HEK293 (cell line): Measurements from ENCODE around the gene THBS3.

Experiments
- AEBP2 ChIP-seq: fragments of 450-650 bp; formaldehyde crosslinking; IDR thresholded peaks from 2 replicates; pipeline ENCODE4 v1.5.1; 2016; ENCODE audit warnings: missing biosample characterization, missing genetic modification characterization, borderline replicate concordance
- BCL6B ChIP-seq: fragments of 450-650 bp; formaldehyde crosslinking; IDR thresholded peaks from 2 replicates; pipeline ENCODE4 v1.5.1; 2017; ENCODE audit warnings: missing biosample characterization, missing genetic modification characterization
- GLIS1 ChIP-seq: fragments of 450-650 bp; formaldehyde crosslinking; IDR thresholded peaks from 2 replicates; pipeline ENCODE4 v1.5.1; 2016; ENCODE audit warnings: missing biosample characterization, missing genetic modification characterization
- KLF17 ChIP-seq: fragments of 450-650 bp; formaldehyde crosslinking; IDR thresholded peaks from 2 replicates; pipeline ENCODE4 v1.5.1; 2016; ENCODE audit warnings: missing biosample characterization, missing genetic modification characterization
- PRDM1 ChIP-seq: fragments of 450-650 bp; formaldehyde crosslinking; IDR thresholded peaks from 2 replicates; pipeline ENCODE4; 2016; ENCODE audit warnings: missing biosample characterization, missing genetic modification characterization
- PRDM4 ChIP-seq: fragments of 450-650 bp; formaldehyde crosslinking; IDR thresholded peaks from 2 replicates; pipeline ENCODE4 v1.5.1; 2017; ENCODE audit warnings: missing biosample characterization, missing genetic modification characterization
- ZBTB1 ChIP-seq: fragments of 450-650 bp; formaldehyde crosslinking; IDR thresholded peaks from 2 replicates; pipeline ENCODE4 v1.5.1; 2016; ENCODE audit warnings: missing biosample characterization, missing genetic modification characterization
- ZBTB21 ChIP-seq: fragments of 450-650 bp; formaldehyde crosslinking; IDR thresholded peaks from 2 replicates; pipeline ENCODE4 v1.5.1; 2017; ENCODE audit warnings: missing biosample characterization, missing genetic modification characterization
- ZBTB6 ChIP-seq: fragments of 450-650 bp; formaldehyde crosslinking; IDR thresholded peaks from 2 replicates; pipeline ENCODE4 v1.5.1; 2017; ENCODE audit warnings: missing biosample characterization, missing genetic modification characterization
- ZNF214 ChIP-seq: fragments of 450-650 bp; formaldehyde crosslinking; IDR thresholded peaks from 2 replicates; pipeline ENCODE4 v1.5.1; 2017; ENCODE audit warnings: missing biosample characterization, mild to moderate bottlenecking, missing genetic modification characterization, borderline replicate concordance
- ZNF223 ChIP-seq: fragments of 450-650 bp; formaldehyde crosslinking; IDR thresholded peaks from 2 replicates; pipeline ENCODE4 v1.5.1; 2016; ENCODE audit warnings: missing biosample characterization, missing genetic modification characterization
- ZNF239 ChIP-seq: fragments of 450-650 bp; formaldehyde crosslinking; IDR thresholded peaks from 2 replicates; pipeline ENCODE4 v1.5.1; 2016; ENCODE audit warnings: missing biosample characterization, missing genetic modification characterization
- ZNF24 ChIP-seq: fragments of 450-650 bp; formaldehyde crosslinking; IDR thresholded peaks from 2 replicates; pipeline ENCODE4 v1.5.1; 2016; ENCODE audit warnings: missing biosample characterization, missing genetic modification characterization
- ZNF350 ChIP-seq: fragments of 450-650 bp; formaldehyde crosslinking; IDR thresholded peaks from 2 replicates; pipeline ENCODE4 v1.5.0; 2017; ENCODE audit warnings: missing biosample characterization, mild to moderate bottlenecking, missing genetic modification characterization
- ZNF362 ChIP-seq: fragments of 450-650 bp; formaldehyde crosslinking; IDR thresholded peaks from 2 replicates; pipeline ENCODE4 v1.5.1; 2016; ENCODE audit warnings: missing biosample characterization, missing genetic modification characterization
- ZNF366 ChIP-seq: fragments of 450-650 bp; formaldehyde crosslinking; conservative IDR thresholded peaks from 2 replicates; pipeline ENCODE4 v1.5.1; 2016; ENCODE audit warnings: missing biosample characterization, missing genetic modification characterization
- ZNF394 ChIP-seq: fragments of 450-650 bp; formaldehyde crosslinking; IDR thresholded peaks from 2 replicates; pipeline ENCODE4 v1.5.1; 2016; ENCODE audit warnings: missing biosample characterization, missing genetic modification characterization, mild to moderate bottlenecking, moderate library complexity, borderline replicate concordance
- ZNF398 ChIP-seq: fragments of 450-650 bp; formaldehyde crosslinking; IDR thresholded peaks from 2 replicates; pipeline ENCODE4 v1.5.1; 2017; ENCODE audit warnings: missing biosample characterization, missing genetic modification characterization
- ZNF404 ChIP-seq: fragments of 450-650 bp; formaldehyde crosslinking; IDR thresholded peaks from 2 replicates; pipeline ENCODE4 v1.5.1; 2017; ENCODE audit warnings: missing biosample characterization, missing genetic modification characterization
- ZNF423 ChIP-seq: fragments of 450-650 bp; formaldehyde crosslinking; IDR thresholded peaks from 2 replicates; pipeline ENCODE4 v1.5.1; 2016; ENCODE audit warnings: missing biosample characterization, missing genetic modification characterization
- ZNF426 ChIP-seq: fragments of 450-650 bp; formaldehyde crosslinking; IDR thresholded peaks from 2 replicates; pipeline ENCODE4 v1.5.1; 2017; ENCODE audit warnings: missing biosample characterization, missing genetic modification characterization, mild to moderate bottlenecking, inconsistent platforms, moderate library complexity
- ZNF514 ChIP-seq: fragments of 450-650 bp; formaldehyde crosslinking; IDR thresholded peaks from 2 replicates; pipeline ENCODE4 v1.5.1; 2016; ENCODE audit warnings: missing biosample characterization, missing genetic modification characterization
- ZNF561 ChIP-seq: fragments of 450-650 bp; IDR thresholded peaks from 2 replicates; pipeline ENCODE4 v1.5.1; 2018; ENCODE audit warnings: missing biosample characterization, missing genetic modification characterization, borderline replicate concordance
- ZNF624 ChIP-seq: fragments of 450-650 bp; formaldehyde crosslinking; IDR thresholded peaks from 2 replicates; pipeline ENCODE4 v1.5.1; 2017; ENCODE audit warnings: missing biosample characterization, missing genetic modification characterization
- ZNF660 ChIP-seq: fragments of 450-650 bp; IDR thresholded peaks from 2 replicates; pipeline ENCODE4 v1.5.1; 2018; ENCODE audit warnings: missing biosample characterization, mild to moderate bottlenecking, missing genetic modification characterization

Gene THBS3

GRCh38 chr1:155250633-155251449 is 43.1 kb upstream of the THBS3 start (continued):
- TF ChIP-seq AEBP2 (tag by site-specific recombination): no peak
- TF ChIP-seq ZNF394 (tag by site-specific recombination): no peak
- no peak for TF ChIP-seq ZNF423 (tag by site-specific recombination)
- TF ChIP-seq ZBTB6: no peak
- TF ChIP-seq ZNF561 (tag by site-specific recombination): peak; percentile 29; the same call in 1 of the 2 replicates
- TF ChIP-seq BCL6B: no peak
- no peak for TF ChIP-seq ZNF404 (tag by site-specific recombination)
- peak; percentile 51; the same call in 1 of the 2 replicates for TF ChIP-seq ZNF24 (tag by site-specific recombination)
- TF ChIP-seq ZNF426: no peak
- TF ChIP-seq GLIS1 (tag by site-specific recombination): peak; percentile 57; the same call in 1 of the 2 replicates
- no peak for TF ChIP-seq PRDM1 (tag by site-specific recombination)
- no peak for TF ChIP-seq ZNF350 (tag by site-specific recombination)
- no peak for TF ChIP-seq ZNF223
- no peak for TF ChIP-seq ZBTB21
- TF ChIP-seq ZNF514: no peak
- TF ChIP-seq KLF17 (tag by site-specific recombination): peak; percentile 80
- 0 out of 2 replicates have a peak, but pooled peaks have one; percentile 39 for TF ChIP-seq ZNF366
- TF ChIP-seq ZNF624 (tag by site-specific recombination): no peak
- no peak for TF ChIP-seq PRDM4 (tag by site-specific recombination)
- TF ChIP-seq ZNF214 (tag by site-specific recombination): no peak
- TF ChIP-seq ZNF660 (tag by site-specific recombination): peak; percentile 97
- no peak for TF ChIP-seq ZNF239
- TF ChIP-seq ZNF362 (tag by site-specific recombination): no peak
- no peak for TF ChIP-seq ZNF398 (tag by site-specific recombination)
- no peak for TF ChIP-seq ZBTB1
